Gastroesophageal sphincter (tissue), 4 donors: ENCODE results near the gene CFDP1. TPM values are rescaled to one million over a fixed set of nuclear protein-coding genes. Genes with fewer than 3 reads are reported as not detected.
A peak's percentile ranks its signal among the peaks of the same experiment; 100 is the strongest.

Source experiments
- ATAC-seq: fragments of 150-250 bp; one replicate; pipeline ENCODE4 v1.9.1; 2016; ENCODE audit warnings: mild to moderate bottlenecking, moderate library complexity
- H3K27ac ChIP-seq, 4 donors: fragments of 200-600 bp; sonication (generic) in 3 of 4; 1 replicate in 3 of 4; 2 replicates in 1 of 4; pipeline ENCODE4 v1.5.1; 2016 to 2019
- H3K27me3 ChIP-seq: fragments of 200-600 bp; sonication (generic); one replicate; pipeline ENCODE4 v1.5.1; 2019
- H3K36me3 ChIP-seq, 2 donors: fragments of 200-600 bp; sonication (generic); one replicate each; pipeline ENCODE4 v1.5.1; 2019; ENCODE audit warnings: control low read depth in 1 of 2
- H3K4me1 ChIP-seq, 3 donors: fragments of 200-600 bp; sonication (generic); 1 replicate in 2 of 3; 2 replicates in 1 of 3; pipeline ENCODE4 v1.5.1; 2016 to 2019; ENCODE audit warnings: control low read depth in 2 of 3
- H3K4me3 ChIP-seq, 2 donors: fragments of 200-600 bp; sonication (generic); one replicate each; pipeline ENCODE4 v1.5.1; 2019; ENCODE audit warnings: mild to moderate bottlenecking in 1 of 2, moderate library complexity in 1 of 2
- H3K9me3 ChIP-seq, 3 donors: fragments of 200-600 bp; sonication (generic); one replicate each; pipeline ENCODE4 v1.5.1; 2017 to 2019; ENCODE audit warnings: control low read depth in 2 of 3
- EP300 ChIP-seq: sonication (generic); formaldehyde crosslinking; IDR thresholded peaks from one replicate; pipeline ENCODE4 v1.6.1; 2017; ENCODE audit warnings: antibody characterized with exemption, mild to moderate bottlenecking
- POLR2A ChIP-seq, 2 donors: fragments of 450-650 bp; IDR thresholded peaks; one replicate each; pipeline ENCODE4 v1.6.1; 2017; ENCODE audit warnings: antibody characterized with exemption in 2 of 2, mild to moderate bottlenecking in 2 of 2, moderate library complexity in 1 of 2
- POLR2AphosphoS5 ChIP-seq: sonication (generic); formaldehyde crosslinking; IDR thresholded peaks from one replicate; pipeline ENCODE4 v1.6.1; 2017; ENCODE audit warnings: antibody characterized with exemption
- WGBS, 2 donors: methylation state at CpG; one replicate each; pipeline ENCODE4 v1.1.5; 2018; ENCODE audit warnings: low coverage in 1 of 2; 5-methylcytosine and 5-hydroxymethylcytosine counted together
- total RNA-seq, 4 donors: library from RNA; depleted of rRNA; stranded (reverse); fragments of >200 nt; gene quantifications; one replicate each; pipeline ENCODE4 v1.1.0, GENCODE V29; 2016
- TF ChIP-seq, protein P1 (sequence below), 4 experiments: fragments of 200-600 bp in 2 of 4; fragments of 450-650 bp in 2 of 4; sonication (generic) in 1 of 4; IDR thresholded peaks; one replicate each; pipeline ENCODE4 v1.5.1; 2017 to 2019; ENCODE audit warnings: antibody characterized with exemption in 4 of 4, mild to moderate bottlenecking in 2 of 4, moderate library complexity in 2 of 4

The CFDP1 gene
- total RNA-seq, 4 donors from 2014 or later = 45.1 to 70.0 (median 50.0) TPM

DNA sequence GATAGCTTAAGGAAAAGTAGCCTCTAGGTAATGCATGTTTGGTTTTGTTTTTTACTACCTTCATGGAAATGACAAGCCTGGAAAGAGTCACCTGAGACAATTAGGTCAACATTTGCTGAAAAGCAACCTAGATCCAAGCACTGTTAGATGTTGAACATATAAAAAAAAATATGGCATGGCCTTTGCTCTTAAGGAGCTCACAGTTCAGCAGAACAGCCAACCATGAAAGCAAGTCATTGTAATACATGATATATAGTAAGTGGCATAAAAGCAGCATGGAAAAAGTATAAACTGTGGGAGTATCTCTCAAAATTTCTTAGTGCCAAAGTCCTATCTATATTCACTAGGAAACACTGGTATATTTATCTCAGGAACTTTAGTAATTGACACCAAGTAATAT lies 31.6 kb downstream of the CFDP1 start:
- Histone ChIP-seq H3K36me3 (peaks cover 0 to 14% of the 10 kb centered on the region in 2 donors), H3K27ac (peak overlapping the region; percentile 58 to 83 (median 76)), H3K4me1 (peaks cover 0 to 20% (median 6%) of the 10 kb centered on the region in 3 donors), H3K27me3 (no peaks in the 10 kb centered on the region), H3K4me3 (no peak overlapping the region), H3K9me3 (no peaks in the 10 kb centered on the region)
- no peak for TF ChIP-seq POLR2A (IDR thresholded peaks at IDR 0.05)
- no peak for TF ChIP-seq EP300
- TF ChIP-seq, protein P1, sequence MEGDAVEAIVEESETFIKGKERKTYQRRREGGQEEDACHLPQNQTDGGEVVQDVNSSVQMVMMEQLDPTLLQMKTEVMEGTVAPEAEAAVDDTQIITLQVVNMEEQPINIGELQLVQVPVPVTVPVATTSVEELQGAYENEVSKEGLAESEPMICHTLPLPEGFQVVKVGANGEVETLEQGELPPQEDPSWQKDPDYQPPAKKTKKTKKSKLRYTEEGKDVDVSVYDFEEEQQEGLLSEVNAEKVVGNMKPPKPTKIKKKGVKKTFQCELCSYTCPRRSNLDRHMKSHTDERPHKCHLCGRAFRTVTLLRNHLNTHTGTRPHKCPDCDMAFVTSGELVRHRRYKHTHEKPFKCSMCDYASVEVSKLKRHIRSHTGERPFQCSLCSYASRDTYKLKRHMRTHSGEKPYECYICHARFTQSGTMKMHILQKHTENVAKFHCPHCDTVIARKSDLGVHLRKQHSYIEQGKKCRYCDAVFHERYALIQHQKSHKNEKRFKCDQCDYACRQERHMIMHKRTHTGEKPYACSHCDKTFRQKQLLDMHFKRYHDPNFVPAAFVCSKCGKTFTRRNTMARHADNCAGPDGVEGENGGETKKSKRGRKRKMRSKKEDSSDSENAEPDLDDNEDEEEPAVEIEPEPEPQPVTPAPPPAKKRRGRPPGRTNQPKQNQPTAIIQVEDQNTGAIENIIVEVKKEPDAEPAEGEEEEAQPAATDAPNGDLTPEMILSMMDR (IDR thresholded peaks at IDR 0.05) = no peak
- no peak for TF ChIP-seq POLR2AphosphoS5
- ATAC-seq = no peak

DNA sequence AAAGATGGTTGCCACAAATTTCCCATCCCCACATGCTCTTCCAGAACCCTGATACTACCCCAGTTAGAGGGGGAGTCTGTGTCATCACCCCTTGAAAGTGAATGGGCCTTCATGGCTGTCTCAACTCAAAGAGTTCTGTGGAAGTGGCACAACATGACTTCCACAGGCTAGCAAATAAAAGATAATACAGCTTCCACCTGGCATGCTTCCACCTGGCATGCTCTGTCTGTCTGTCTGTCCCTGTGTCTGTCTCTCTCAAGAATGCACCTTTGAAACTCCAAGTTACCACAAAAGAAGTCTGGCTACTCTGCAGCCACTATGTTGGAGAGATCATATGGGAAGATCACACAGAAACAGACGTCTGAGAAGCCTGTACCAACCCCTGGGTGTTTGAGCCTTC lies 35.0 kb downstream of the CFDP1 start:
- no peaks in the 10 kb centered on the region for H3K9me3 ChIP-seq
- TF ChIP-seq POLR2A (IDR thresholded peaks at IDR 0.05) (no peak), EP300 (no peak), POLR2AphosphoS5 (no peak)
- TF ChIP-seq, protein P1 (IDR thresholded peaks at IDR 0.05) = no peak
- no peak for ATAC-seq
- no peak overlapping the region for H3K4me3 ChIP-seq
- peaks cover 0 to 19% of the 10 kb centered on the region in 2 donors for H3K36me3 ChIP-seq
- H3K4me1 ChIP-seq = peaks cover 0 to 27% (median 6%) of the 10 kb centered on the region in 3 donors
- H3K27ac ChIP-seq = no peak overlapping the region
- WGBS, 2 donors = no CpG with 5 or more reads among the region's 1 CpG
- H3K27me3 ChIP-seq = no peaks in the 10 kb centered on the region

DNA sequence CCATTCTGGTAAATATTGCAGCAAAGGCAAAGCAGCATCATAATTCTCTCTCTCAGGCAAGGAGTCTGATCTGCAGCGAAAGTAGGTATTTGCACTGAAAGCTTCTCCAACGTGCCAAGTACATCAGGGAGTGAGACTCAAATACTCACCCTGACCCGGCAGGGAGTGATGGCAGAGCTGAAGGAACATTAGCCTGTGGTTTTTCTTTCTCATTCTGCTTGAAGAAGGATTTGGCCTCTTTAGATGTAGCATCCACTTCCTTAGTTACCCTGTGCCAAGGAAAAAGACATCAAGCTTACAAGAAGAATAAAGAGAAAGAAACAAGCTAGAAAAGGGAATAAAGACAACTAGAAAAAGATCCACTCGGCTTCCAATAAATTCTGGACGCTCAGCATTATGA lies 38.4 kb downstream of the CFDP1 start:
- Histone ChIP-seq H3K4me3 (no peak overlapping the region), H3K27ac (no peak overlapping the region), H3K4me1 (peaks cover 0 to 12% (median 0%) of the 10 kb centered on the region in 3 donors), H3K27me3 (no peaks in the 10 kb centered on the region), H3K9me3 (no peaks in the 10 kb centered on the region), H3K36me3 (peaks cover 0 to 53% of the 10 kb centered on the region in 2 donors)
- ATAC-seq = no peak
- WGBS, 2 donors = 60 to 80% methylated on average over 1 to 5 of the region's 5 CpGs
- TF ChIP-seq POLR2A (IDR thresholded peaks at IDR 0.05) = no peak
- no peak for TF ChIP-seq EP300
- TF ChIP-seq POLR2AphosphoS5 = no peak
- TF ChIP-seq, protein P1 (IDR thresholded peaks at IDR 0.05) = no peak

DNA sequence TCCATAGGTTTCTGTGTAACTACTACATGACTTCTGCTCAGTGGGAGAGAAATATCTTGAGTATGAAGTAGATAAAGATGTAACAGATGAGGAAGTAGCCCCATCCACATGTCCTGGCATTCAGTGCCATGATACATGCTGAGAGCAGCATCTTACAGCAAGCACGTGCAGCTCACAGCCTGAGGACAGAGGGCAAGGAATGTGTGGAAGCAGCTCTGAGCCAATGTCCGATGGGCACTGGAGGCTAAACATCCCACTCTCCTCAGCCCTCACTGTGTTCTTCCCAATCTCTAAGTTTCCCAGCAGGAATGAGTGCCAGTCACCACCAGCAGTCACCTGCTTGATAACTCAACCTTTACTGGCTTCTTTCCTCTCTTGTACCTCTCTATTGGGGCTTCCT lies 40.4 kb downstream of the CFDP1 start:
- WGBS, 2 donors = 57 to 88% methylated on average over 1 to 2 of the region's 2 CpGs
- no peak for TF ChIP-seq EP300
- TF ChIP-seq, protein P1 (IDR thresholded peaks at IDR 0.05) = no peak
- TF ChIP-seq POLR2A (IDR thresholded peaks at IDR 0.05) = no peak
- TF ChIP-seq POLR2AphosphoS5 = no peak
- ATAC-seq = no peak
- H3K4me1 ChIP-seq = peaks cover 0 to 28% (median 0%) of the 10 kb centered on the region in 3 donors
- no peak overlapping the region for H3K4me3 ChIP-seq
- H3K9me3 ChIP-seq = no peaks in the 10 kb centered on the region
- no peaks in the 10 kb centered on the region for H3K27me3 ChIP-seq
- H3K27ac ChIP-seq = no peak overlapping the region
- H3K36me3 ChIP-seq = peaks cover 0 to 54% of the 10 kb centered on the region in 2 donors

DNA sequence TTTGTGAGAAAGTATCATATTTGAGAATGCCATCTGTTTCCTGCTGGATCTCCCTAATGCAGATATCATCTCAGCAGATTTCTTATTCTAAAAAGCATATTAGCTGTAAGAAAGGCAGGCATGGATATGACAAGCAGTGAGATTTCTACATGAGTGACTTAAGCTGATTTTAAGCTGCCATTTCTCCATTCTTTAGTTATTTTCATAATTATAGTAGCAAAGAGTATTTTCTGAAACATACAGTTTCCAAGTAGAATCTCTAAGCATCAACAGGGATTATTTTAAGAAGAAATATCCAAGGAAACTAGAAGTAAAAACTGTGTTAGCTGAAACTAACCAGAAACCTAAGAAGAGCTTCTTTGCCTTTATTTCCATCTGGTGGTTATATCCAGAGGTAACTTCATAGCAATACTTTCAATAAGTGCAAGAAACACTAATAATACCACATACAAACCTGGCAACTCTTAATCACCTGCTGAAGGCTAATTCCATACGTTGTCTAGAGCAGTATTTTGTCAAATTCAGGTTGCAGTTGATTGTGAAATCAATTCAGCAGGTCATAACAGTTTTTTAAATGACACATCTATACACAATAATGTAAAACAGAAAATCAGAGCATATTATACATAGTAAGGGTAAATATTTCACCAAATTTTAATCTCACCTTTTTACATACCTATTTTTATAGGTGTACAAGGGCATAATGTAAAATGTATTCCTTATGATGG lies 42.2 kb downstream of the CFDP1 start:
- H3K4me3 ChIP-seq = no peak overlapping the region
- H3K36me3 ChIP-seq = peaks cover 0 to 60% of the 10 kb centered on the region in 2 donors
- TF ChIP-seq, protein P1 (IDR thresholded peaks at IDR 0.05) = no peak
- TF ChIP-seq EP300 (no peak), POLR2AphosphoS5 (no peak), POLR2A (IDR thresholded peaks at IDR 0.05) (no peak)
- H3K4me1 ChIP-seq = peaks cover 0 to 28% (median 0%) of the 10 kb centered on the region in 3 donors
- no peaks in the 10 kb centered on the region for H3K27me3 ChIP-seq
- no peaks in the 10 kb centered on the region for H3K9me3 ChIP-seq
- H3K27ac ChIP-seq = no peak overlapping the region
- no peak for ATAC-seq
- 59 to 92% methylated on average over 1 of the region's 1 CpG for WGBS, 2 donors
